ENCODE measurements around the gene PCSK5. TPM values are rescaled to one million over a fixed set of nuclear protein-coding genes. Genes with fewer than 3 reads are reported as not detected.

Gene PCSK5
- total and polyA plus RNA-seq, 10 donors: 0.28 to 8.1 (median 5.5) TPM

DNA sequence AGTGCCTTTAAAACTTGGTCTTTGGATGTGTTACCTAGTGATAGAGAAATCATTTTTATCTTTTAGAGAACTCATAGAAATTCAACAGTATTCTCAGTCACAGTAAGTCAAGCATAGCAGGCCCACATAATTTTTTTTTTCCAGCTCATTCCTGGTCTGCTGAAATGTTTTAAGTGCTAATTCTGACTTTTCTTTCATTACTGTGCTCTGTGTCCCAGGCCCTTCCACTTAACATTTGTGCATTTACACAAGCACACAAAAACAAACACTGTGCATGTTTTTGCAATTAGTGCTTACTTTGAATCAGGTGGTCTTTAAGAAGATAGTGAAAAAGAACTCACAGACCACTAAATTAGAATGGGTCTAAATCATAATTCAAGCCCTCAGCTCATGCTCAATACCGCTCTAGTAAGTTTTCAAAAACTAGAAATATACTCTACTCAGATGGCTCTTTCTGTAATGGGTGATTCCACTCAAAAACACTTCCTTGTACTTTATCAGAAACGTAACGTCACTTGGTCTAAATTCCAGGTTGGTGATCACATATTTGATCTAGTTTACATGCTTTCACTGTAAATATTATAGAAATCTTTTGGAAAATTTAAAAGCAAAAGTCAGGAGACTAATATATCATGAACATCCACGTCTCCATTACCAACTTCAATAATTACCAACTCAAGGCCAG, 107.8 kb downstream of the PCSK5 start:
- H3K27me3 ChIP-seq (replicated peaks in 1 of 7): no peaks in the 10 kb centered on the region
- no peaks in the 10 kb centered on the region for H3K9me3 ChIP-seq
- H3K27ac ChIP-seq: no peak overlapping the region
- H3K4me1 ChIP-seq: no peaks in the 10 kb centered on the region
- no peaks in the 10 kb centered on the region for H3K36me3 ChIP-seq
- no peak for DNase-seq
- H3K4me3 ChIP-seq: no peak overlapping the region
- TF ChIP-seq, protein P1, sequence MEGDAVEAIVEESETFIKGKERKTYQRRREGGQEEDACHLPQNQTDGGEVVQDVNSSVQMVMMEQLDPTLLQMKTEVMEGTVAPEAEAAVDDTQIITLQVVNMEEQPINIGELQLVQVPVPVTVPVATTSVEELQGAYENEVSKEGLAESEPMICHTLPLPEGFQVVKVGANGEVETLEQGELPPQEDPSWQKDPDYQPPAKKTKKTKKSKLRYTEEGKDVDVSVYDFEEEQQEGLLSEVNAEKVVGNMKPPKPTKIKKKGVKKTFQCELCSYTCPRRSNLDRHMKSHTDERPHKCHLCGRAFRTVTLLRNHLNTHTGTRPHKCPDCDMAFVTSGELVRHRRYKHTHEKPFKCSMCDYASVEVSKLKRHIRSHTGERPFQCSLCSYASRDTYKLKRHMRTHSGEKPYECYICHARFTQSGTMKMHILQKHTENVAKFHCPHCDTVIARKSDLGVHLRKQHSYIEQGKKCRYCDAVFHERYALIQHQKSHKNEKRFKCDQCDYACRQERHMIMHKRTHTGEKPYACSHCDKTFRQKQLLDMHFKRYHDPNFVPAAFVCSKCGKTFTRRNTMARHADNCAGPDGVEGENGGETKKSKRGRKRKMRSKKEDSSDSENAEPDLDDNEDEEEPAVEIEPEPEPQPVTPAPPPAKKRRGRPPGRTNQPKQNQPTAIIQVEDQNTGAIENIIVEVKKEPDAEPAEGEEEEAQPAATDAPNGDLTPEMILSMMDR (IDR thresholded peaks at IDR 0.05 in 8 of 11, conservative IDR thresholded peaks at IDR 0.05 in 3 of 11): no peak
- TF ChIP-seq POLR2AphosphoS5 (IDR thresholded peaks at IDR 0.05) (no peak), POLR2A (IDR thresholded peaks at IDR 0.05) (no peak)
- intact Hi-C loops (cut with DNase I; ENCODE audit: low total_unique reads): no loop called here
- WGBS, 5 donors: 83 to 95% (median 89%) methylated on average over 4 of the region's 4 CpGs

DNA sequence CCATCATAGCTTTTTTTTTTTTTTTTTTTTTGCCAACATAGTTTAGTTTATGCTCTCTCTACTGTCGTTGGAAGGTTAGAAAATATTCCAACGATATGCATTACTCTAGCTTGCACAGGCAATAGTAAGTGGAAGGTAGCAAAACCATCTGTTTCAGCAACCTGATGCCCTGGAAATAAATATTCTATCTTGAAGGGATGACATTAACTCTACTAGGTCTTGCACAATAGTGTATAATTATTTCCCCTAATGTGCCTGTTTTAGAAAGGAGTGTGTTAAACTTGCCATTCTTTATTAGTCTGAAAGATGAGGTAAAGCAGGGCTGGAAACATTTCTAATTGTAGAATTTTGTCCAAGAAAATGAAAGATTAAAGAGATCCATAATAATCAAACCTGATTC, 111.0 kb downstream of the PCSK5 start:
- WGBS, 5 donors: 84 to 100% (median 86%) methylated on average over 2 of the region's 2 CpGs
- intact Hi-C loops (cut with DNase I; ENCODE audit: low total_unique reads): no loop called here
- DNase-seq: no peak

DNA sequence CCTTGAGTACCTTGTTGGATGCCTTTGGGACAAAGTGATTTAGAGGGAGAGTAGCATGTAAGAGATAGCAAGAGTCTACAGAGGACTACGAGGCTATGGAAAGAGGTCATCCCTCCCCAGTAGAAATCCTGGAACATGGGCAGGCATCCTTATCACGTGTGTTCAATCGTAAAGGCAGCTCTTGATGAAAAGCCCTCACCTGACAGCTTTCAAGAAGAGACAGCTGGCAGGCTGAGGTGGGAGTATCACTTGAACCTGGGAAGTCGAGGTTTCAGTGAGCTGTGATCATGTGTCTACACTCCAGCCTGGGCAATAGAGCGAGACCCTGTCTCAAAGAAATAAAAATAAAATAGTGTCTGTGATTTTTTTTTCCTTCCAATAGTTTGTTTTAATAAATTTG, 112.6 kb downstream of the PCSK5 start:
- intact Hi-C loops (cut with DNase I; ENCODE audit: low total_unique reads): no loop called here
- no peaks in the 10 kb centered on the region for H3K36me3 ChIP-seq
- WGBS, 5 donors: 80 to 89% (median 83%) methylated on average over 5 of the region's 5 CpGs

More for the DNA sequence above, 111.0 kb downstream of the PCSK5 start:
- no peaks in the 10 kb centered on the region for H3K9me3 ChIP-seq
- H3K4me1 ChIP-seq: no peaks in the 10 kb centered on the region
- H3K27ac ChIP-seq: no peak overlapping the region
- no peak overlapping the region for H3K4me3 ChIP-seq
- no peaks in the 10 kb centered on the region for H3K36me3 ChIP-seq
- no peaks in the 10 kb centered on the region for H3K27me3 ChIP-seq (replicated peaks in 1 of 7)
- TF ChIP-seq POLR2AphosphoS5 (IDR thresholded peaks at IDR 0.05): no peak
- TF ChIP-seq, protein P1 (IDR thresholded peaks at IDR 0.05 in 8 of 11, conservative IDR thresholded peaks at IDR 0.05 in 3 of 11): no peak
- no peak for TF ChIP-seq POLR2A (IDR thresholded peaks at IDR 0.05)

DNA sequence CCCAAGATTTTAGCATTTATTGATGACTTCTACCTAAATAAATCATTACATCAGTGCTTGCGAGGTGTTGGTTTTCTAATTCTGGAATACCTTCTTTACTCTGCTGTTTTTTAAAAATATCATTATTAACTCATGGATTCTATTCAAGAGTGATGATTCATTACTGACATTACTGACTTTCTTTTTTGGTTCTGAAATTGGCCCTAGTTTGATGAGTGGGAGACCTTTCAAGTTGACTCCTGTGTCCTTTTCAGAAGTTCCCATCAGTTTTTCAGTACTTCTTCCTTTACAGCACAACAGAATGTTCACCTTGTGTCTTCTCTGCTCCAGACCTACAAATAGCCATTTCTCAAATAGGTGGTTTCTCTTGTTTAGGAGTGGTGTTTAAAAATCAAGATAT, 114.1 kb downstream of the PCSK5 start:
- WGBS, 5 donors: 66 to 89% (median 80%) methylated on average over 1 of the region's 1 CpG
- H3K4me3 ChIP-seq: no peak overlapping the region
- intact Hi-C loops (cut with DNase I; ENCODE audit: low total_unique reads): no loop called here
- TF ChIP-seq POLR2A (IDR thresholded peaks at IDR 0.05) (no peak), POLR2AphosphoS5 (IDR thresholded peaks at IDR 0.05) (no peak)
- TF ChIP-seq, protein P1 (IDR thresholded peaks at IDR 0.05 in 8 of 11, conservative IDR thresholded peaks at IDR 0.05 in 3 of 11): no peak
- H3K4me1 ChIP-seq: no peaks in the 10 kb centered on the region
- H3K27ac ChIP-seq: no peak overlapping the region
- no peaks in the 10 kb centered on the region for H3K9me3 ChIP-seq
- no peaks in the 10 kb centered on the region for H3K36me3 ChIP-seq
- H3K27me3 ChIP-seq (replicated peaks in 1 of 7): no peaks in the 10 kb centered on the region
- DNase-seq: no peak

More for the DNA sequence above, 112.6 kb downstream of the PCSK5 start:
- Histone ChIP-seq H3K27ac (no peak overlapping the region), H3K4me3 (no peak overlapping the region), H3K27me3 (replicated peaks in 1 of 7) (no peaks in the 10 kb centered on the region), H3K9me3 (no peaks in the 10 kb centered on the region), H3K4me1 (no peaks in the 10 kb centered on the region)
- no peak for DNase-seq
- TF ChIP-seq POLR2AphosphoS5 (IDR thresholded peaks at IDR 0.05) (no peak), POLR2A (IDR thresholded peaks at IDR 0.05) (no peak)
- TF ChIP-seq, protein P1 (IDR thresholded peaks at IDR 0.05 in 8 of 11, conservative IDR thresholded peaks at IDR 0.05 in 3 of 11): no peak
